Fibroblast of lung (primary cell): ENCODE data around the gene NUP133. TPM values are rescaled to one million over a fixed set of nuclear protein-coding genes. Genes with fewer than 3 reads are reported as not detected.

Source experiments
- DNase-seq, 2 donors: peaks; one replicate each; pipeline versions ENCODE4 v3.0.0 to v3.0.0-alpha.2; 2010; ENCODE audit warnings: low read depth in 2 of 2
- H2AFZ ChIP-seq: 2 replicates; pipeline ENCODE4 v1.5.1; 2012; ENCODE audit warnings: low read length, control low read depth, inconsistent platforms
- H3K27ac ChIP-seq: 2 replicates; pipeline ENCODE4 v1.5.1; 2011; ENCODE audit warnings: low read length, control low read depth; ENCODE audit not compliant: insufficient read depth
- H3K27me3 ChIP-seq: 2 replicates; pipeline ENCODE4 v1.5.1; 2011; ENCODE audit warnings: mild to moderate bottlenecking, low read length; ENCODE audit not compliant: control insufficient read depth, insufficient read depth
- H3K36me3 ChIP-seq: 2 replicates; pipeline ENCODE4 v1.5.1; 2011; ENCODE audit warnings: low read length; ENCODE audit not compliant: control insufficient read depth, insufficient read depth
- H3K4me1 ChIP-seq: 2 replicates; pipeline ENCODE4 v1.5.1; 2011; ENCODE audit warnings: low read length; ENCODE audit not compliant: control insufficient read depth, insufficient read depth; ENCODE audit errors: extremely low read depth
- H3K4me2 ChIP-seq: 2 replicates; pipeline ENCODE4 v1.5.1; 2011; ENCODE audit warnings: low read length, control low read depth; ENCODE audit not compliant: insufficient read depth; ENCODE audit errors: extremely low read depth
- H3K4me3 ChIP-seq, 4 experiments: fragments of 200-600 bp in 1 of 4; sonication (generic) in 1 of 4; replicated peaks in 1 of 4; 2 replicates each; pipeline ENCODE4 v1.5.1; 2011 to 2016; ENCODE audit warnings: low read length in 4 of 4, low read depth in 3 of 4, mild to moderate bottlenecking in 3 of 4, control low read depth in 2 of 4, inconsistent platforms in 1 of 4, mixed read lengths in 1 of 4; ENCODE audit not compliant: insufficient read depth in 1 of 4; ENCODE audit errors: control extremely low read depth in 1 of 4
- H3K79me2 ChIP-seq: 2 replicates; pipeline ENCODE4 v1.5.1; 2012; ENCODE audit warnings: mild to moderate bottlenecking, low read length, inconsistent platforms; ENCODE audit not compliant: control insufficient read depth, insufficient read depth
- H3K9ac ChIP-seq: 2 replicates; pipeline ENCODE4 v1.5.1; 2011; ENCODE audit warnings: mild to moderate bottlenecking, low read length, control low read depth; ENCODE audit not compliant: insufficient read depth
- H3K9me3 ChIP-seq: 2 replicates; pipeline ENCODE4 v1.5.1; 2012; ENCODE audit warnings: low read depth, low read length; ENCODE audit not compliant: control insufficient read depth, insufficient read depth
- H4K20me1 ChIP-seq: 2 replicates; pipeline ENCODE4 v1.5.1; 2011; ENCODE audit warnings: low read length; ENCODE audit not compliant: control insufficient read depth, insufficient read depth; ENCODE audit errors: extremely low read depth
- EZH2 ChIP-seq: IDR thresholded peaks from 2 replicates; pipeline ENCODE4 v1.5.1; 2012; ENCODE audit warnings: low read length, control low read depth, mild to moderate bottlenecking; ENCODE audit errors: missing control alignments
- polyA plus RNA-seq, 2 donors: library from polyadenylated mRNA; depleted of rRNA in 1 of 2; stranded (reverse) in 1 of 2; unstranded in 1 of 2; fragments of >200 nt; gene quantifications; 2 replicates each; pipeline ENCODE4 v1.2.1, GENCODE V29; 2011 to 2012; ENCODE audit warnings: missing spikeins in 1 of 2
- total RNA-seq: library from RNA; depleted of rRNA; stranded (reverse); fragments of >200 nt; gene quantifications from 2 replicates; pipeline ENCODE4 v1.2.1, GENCODE V29; 2014
- TF ChIP-seq, protein P1 (sequence below), 2 donors: IDR thresholded peaks in 1 of 2; conservative IDR thresholded peaks in 1 of 2; 1 replicate in 1 of 2; 2 replicates in 1 of 2; pipeline ENCODE4 v1.5.1; 2011 to 2012; ENCODE audit warnings: low read length in 2 of 2, control low read depth in 1 of 2, inconsistent platforms in 1 of 2, low read depth in 1 of 2, mild to moderate bottlenecking in 1 of 2

The NUP133 gene
- total and polyA plus RNA-seq, 2 donors (not counting 1 experiment from before 2014, with no cell fraction given) = 20.8 to 31.9 TPM

- Histone ChIP-seq H4K20me1 (no peaks in the 10 kb centered on the region), H3K9me3 (no peaks in the 10 kb centered on the region), H3K9ac (no peak overlapping the region), H3K27me3 (peaks cover 55% of the 10 kb centered on the region), H2AFZ (no peak overlapping the region), H3K4me3 (no peak overlapping the region), H3K4me2 (peak overlapping the region; percentile 25), H3K36me3 (no peaks in the 10 kb centered on the region), H3K79me2 (no peaks in the 10 kb centered on the region), H3K27ac (no peak overlapping the region), H3K4me1 (no peaks in the 10 kb centered on the region)
- no peak for DNase-seq
- TF ChIP-seq EZH2 = peak; percentile 89
- TF ChIP-seq, protein P1, sequence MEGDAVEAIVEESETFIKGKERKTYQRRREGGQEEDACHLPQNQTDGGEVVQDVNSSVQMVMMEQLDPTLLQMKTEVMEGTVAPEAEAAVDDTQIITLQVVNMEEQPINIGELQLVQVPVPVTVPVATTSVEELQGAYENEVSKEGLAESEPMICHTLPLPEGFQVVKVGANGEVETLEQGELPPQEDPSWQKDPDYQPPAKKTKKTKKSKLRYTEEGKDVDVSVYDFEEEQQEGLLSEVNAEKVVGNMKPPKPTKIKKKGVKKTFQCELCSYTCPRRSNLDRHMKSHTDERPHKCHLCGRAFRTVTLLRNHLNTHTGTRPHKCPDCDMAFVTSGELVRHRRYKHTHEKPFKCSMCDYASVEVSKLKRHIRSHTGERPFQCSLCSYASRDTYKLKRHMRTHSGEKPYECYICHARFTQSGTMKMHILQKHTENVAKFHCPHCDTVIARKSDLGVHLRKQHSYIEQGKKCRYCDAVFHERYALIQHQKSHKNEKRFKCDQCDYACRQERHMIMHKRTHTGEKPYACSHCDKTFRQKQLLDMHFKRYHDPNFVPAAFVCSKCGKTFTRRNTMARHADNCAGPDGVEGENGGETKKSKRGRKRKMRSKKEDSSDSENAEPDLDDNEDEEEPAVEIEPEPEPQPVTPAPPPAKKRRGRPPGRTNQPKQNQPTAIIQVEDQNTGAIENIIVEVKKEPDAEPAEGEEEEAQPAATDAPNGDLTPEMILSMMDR (conservative IDR thresholded peaks at IDR 0.05 in 1 of 2, IDR thresholded peaks at IDR 0.05 in 1 of 2; ENCODE audit: low read depth in 1 of 2, low read length in 2 of 2) = no peak
These were observed 76.6 kb downstream of the NUP133 start for GRCh38 chr1:229431284-229432115.

DNA sequence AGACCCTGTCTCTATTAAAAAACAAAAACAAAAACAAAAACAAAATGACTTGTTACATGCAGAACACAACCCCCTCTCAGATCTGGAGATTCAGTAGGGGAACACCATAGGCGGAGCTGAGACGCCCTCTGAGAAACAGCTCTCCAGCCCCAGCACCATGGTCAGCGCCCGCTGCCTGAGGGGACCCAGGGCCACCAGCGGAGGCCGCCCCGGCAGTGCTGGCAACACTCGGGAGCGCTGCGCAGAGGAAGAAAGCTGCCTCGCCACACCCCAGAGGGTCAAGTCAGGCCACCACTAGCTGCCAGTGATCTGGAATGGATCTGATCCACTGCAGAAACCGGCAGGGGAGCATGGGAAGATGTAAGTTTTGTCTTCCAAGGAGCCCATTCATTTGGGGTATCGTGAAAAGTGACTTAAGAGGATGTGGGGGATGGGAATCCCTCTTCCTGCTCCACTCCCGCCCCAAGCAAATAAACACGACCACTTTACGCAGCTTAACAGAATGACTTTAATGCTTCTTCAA lies 77.3 kb downstream of the NUP133 start:
- Histone ChIP-seq H3K36me3 (no peaks in the 10 kb centered on the region), H3K4me3 (no peak overlapping the region), H2AFZ (no peak overlapping the region), H3K4me2 (peak overlapping the region; percentile 23), H3K9ac (no peak overlapping the region), H3K27me3 (peaks cover 58% of the 10 kb centered on the region), H3K4me1 (no peaks in the 10 kb centered on the region), H3K27ac (no peak overlapping the region), H3K9me3 (no peaks in the 10 kb centered on the region), H3K79me2 (no peaks in the 10 kb centered on the region), H4K20me1 (no peaks in the 10 kb centered on the region)
- peak; percentile 42 to 52 for DNase-seq
- TF ChIP-seq EZH2 = no peak
- TF ChIP-seq, protein P1 (conservative IDR thresholded peaks at IDR 0.05 in 1 of 2, IDR thresholded peaks at IDR 0.05 in 1 of 2; ENCODE audit: low read depth in 1 of 2, low read length in 2 of 2) = no peak

DNA sequence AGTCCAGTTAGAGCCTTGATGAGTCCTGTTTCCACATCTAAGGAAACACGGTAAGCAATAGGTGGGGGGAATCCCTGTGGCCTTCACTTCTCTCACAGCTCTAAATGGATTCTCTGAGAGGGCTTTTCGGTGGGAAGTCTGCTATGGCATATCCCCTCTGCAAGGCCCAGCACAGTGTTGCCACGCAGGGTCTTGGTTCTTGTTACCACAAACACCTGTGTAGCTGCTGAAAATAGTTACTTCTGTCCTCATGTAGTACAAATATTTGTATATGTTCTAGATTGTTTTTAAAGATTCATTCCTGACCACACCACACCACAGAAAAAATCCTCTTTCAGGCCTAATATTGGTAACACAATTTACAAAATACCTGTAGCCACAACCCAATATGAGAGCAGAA lies 79.9 kb downstream of the NUP133 start:
- H3K4me1 ChIP-seq = no peaks in the 10 kb centered on the region
- DNase-seq = no peak
- no peak overlapping the region for H3K4me3 ChIP-seq
- no peak for TF ChIP-seq EZH2
- TF ChIP-seq, protein P1 (conservative IDR thresholded peaks at IDR 0.05 in 1 of 2, IDR thresholded peaks at IDR 0.05 in 1 of 2; ENCODE audit: low read depth in 1 of 2, low read length in 2 of 2) = no peak
- H4K20me1 ChIP-seq = no peaks in the 10 kb centered on the region
- H3K27ac ChIP-seq = no peak overlapping the region
- H3K79me2 ChIP-seq = no peaks in the 10 kb centered on the region
- peaks cover 35% of the 10 kb centered on the region for H3K27me3 ChIP-seq
- H3K9ac ChIP-seq = no peak overlapping the region
- no peak overlapping the region for H3K4me2 ChIP-seq
- H2AFZ ChIP-seq = no peak overlapping the region
- no peaks in the 10 kb centered on the region for H3K36me3 ChIP-seq
- H3K9me3 ChIP-seq = no peaks in the 10 kb centered on the region
